Endothelial cell of umbilical vein (primary cell): ENCODE measurements around the gene SRP68.
"Not testable (repeated sequence)": the region's sequence is repeated elsewhere in the genome, so short reads cannot be mapped to it uniquely, and the experiment has no call there.

Experiments used
- EZH2 ChIP-seq: IDR thresholded peaks from 2 replicates; pipeline ENCODE4 v1.6.1; 2012; ENCODE audit warnings: borderline replicate concordance, low read depth, mild to moderate bottlenecking, moderate library complexity, low read length, inconsistent platforms; ENCODE audit not compliant: severe bottlenecking
- FOS ChIP-seq: IDR thresholded peaks from 2 replicates; pipeline ENCODE4 v1.6.1; 2011; ENCODE audit warnings: mild to moderate bottlenecking, low read length, moderate library complexity, borderline replicate concordance; ENCODE audit not compliant: insufficient read depth
- MYC ChIP-seq: IDR thresholded peaks from one replicate; pipeline ENCODE4 v1.6.1; 2011; ENCODE audit warnings: mild to moderate bottlenecking, low read depth, low read length
- TF ChIP-seq, protein P1 (sequence below), 2 donors: IDR thresholded peaks; 1 replicate in 1 of 2; 2 replicates in 1 of 2; pipeline ENCODE4 v1.5.1; 2011; ENCODE audit warnings: low read length in 2 of 2, mild to moderate bottlenecking in 2 of 2, moderate library complexity in 2 of 2, control low read depth in 1 of 2, inconsistent platforms in 1 of 2, low read depth in 1 of 2; ENCODE audit not compliant: insufficient read depth in 1 of 2; ENCODE audit errors: extremely low read depth in 1 of 2

DNA sequence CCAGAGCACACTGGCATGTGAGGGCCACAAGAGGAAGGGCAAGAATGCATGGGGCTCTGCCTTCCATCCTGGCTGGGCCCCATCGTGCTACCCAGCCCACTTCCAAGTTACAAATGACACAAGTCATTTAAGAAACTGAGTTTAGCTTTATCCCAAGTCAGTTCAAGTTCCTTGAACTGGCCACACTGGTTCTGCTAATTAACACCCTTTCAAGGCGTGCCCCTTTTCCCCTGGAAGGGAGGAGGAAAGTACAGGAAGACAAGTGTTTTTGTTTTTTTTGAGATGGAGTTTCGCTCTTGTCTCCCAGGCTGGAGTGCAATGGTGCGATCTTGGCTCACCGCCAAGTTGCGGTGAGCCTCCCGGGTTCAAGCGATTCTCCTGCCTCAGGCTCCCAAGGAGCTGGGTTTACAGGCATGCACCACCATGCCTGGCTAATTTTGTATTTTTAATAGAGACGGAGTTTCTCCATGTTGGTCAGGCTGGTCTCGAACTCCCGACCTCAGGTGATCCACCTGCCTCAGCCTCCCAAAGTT lies 27.8 kb downstream of the SRP68 start:
- TF ChIP-seq EZH2, FOS, MYC: not testable (repeated sequence)
- TF ChIP-seq, protein P1, sequence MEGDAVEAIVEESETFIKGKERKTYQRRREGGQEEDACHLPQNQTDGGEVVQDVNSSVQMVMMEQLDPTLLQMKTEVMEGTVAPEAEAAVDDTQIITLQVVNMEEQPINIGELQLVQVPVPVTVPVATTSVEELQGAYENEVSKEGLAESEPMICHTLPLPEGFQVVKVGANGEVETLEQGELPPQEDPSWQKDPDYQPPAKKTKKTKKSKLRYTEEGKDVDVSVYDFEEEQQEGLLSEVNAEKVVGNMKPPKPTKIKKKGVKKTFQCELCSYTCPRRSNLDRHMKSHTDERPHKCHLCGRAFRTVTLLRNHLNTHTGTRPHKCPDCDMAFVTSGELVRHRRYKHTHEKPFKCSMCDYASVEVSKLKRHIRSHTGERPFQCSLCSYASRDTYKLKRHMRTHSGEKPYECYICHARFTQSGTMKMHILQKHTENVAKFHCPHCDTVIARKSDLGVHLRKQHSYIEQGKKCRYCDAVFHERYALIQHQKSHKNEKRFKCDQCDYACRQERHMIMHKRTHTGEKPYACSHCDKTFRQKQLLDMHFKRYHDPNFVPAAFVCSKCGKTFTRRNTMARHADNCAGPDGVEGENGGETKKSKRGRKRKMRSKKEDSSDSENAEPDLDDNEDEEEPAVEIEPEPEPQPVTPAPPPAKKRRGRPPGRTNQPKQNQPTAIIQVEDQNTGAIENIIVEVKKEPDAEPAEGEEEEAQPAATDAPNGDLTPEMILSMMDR (IDR thresholded peaks at IDR 0.05; ENCODE audit: extremely low read depth in 1 of 2, insufficient read depth in 1 of 2, low read depth in 1 of 2, low read length in 2 of 2) = not testable (repeated sequence)
